Activated T-cell treated with anti-CD3 and anti-CD28 coated beads, Interleukin-2, amount 50 U/mL, for 72 hours (primary cell): Measurements from ENCODE around the gene MICAL2. TPM values are rescaled to one million over a fixed set of nuclear protein-coding genes. Genes with fewer than 3 reads are reported as not detected.

Source experiments
- ATAC-seq, 2 donors: fragments of 150-1000 bp; cut with Tn5 transposase; replicated peaks in 1 of 2; 2 replicates each; pipeline ENCODE4 v1.10.0; 2021; ENCODE audit warnings: moderate library complexity in 2 of 2, mild to moderate bottlenecking in 1 of 2
- DNase-seq, 2 donors: peaks; one replicate each; pipeline ENCODE4 v3.0.0; 2021 to 2022; ENCODE audit warnings: mixed read lengths in 1 of 2
- H3K27ac Mint-ChIP-seq: one replicate; pipeline ENCODE4 v1.8.0; 2022; ENCODE audit warnings: mild to moderate bottlenecking, moderate library complexity, mixed read lengths
- H3K27me3 Mint-ChIP-seq: one replicate; pipeline ENCODE4 v1.8.0; 2022; ENCODE audit warnings: low read depth, mixed read lengths
- H3K36me3 Mint-ChIP-seq, 2 donors: one replicate each; pipeline ENCODE4 v1.8.0; 2022; ENCODE audit warnings: mixed read lengths in 2 of 2, mild to moderate bottlenecking in 1 of 2; ENCODE audit not compliant: insufficient read depth in 2 of 2
- H3K4me1 Mint-ChIP-seq: one replicate; pipeline ENCODE4 v1.8.0; 2022; ENCODE audit warnings: low read depth, mixed read lengths
- H3K4me3 Mint-ChIP-seq, 2 donors: one replicate each; pipeline ENCODE4 v1.8.0; 2022; ENCODE audit warnings: mild to moderate bottlenecking in 2 of 2, mixed read lengths in 2 of 2, moderate library complexity in 2 of 2
- H3K9me3 Mint-ChIP-seq, 2 donors: one replicate each; pipeline ENCODE4 v1.8.0; 2022; ENCODE audit warnings: mixed read lengths in 2 of 2
- total RNA-seq, 2 donors: library from RNA; stranded (reverse); gene quantifications; one replicate each; pipeline ENCODE4 v1.2.3, GENCODE V29; 2022

MICAL2 gene
- total RNA-seq, 2 donors from 2014 or later, result 227 to 322 TPM

GRCh38 chr11:12085371-12086251 lies 24.8 kb upstream of the MICAL2 start:
- DNase-seq (no peak), ATAC-seq (no peak)
- no peaks in the 10 kb centered on the region for H3K27me3 Mint-ChIP-seq
- no peaks in the 10 kb centered on the region for H3K36me3 Mint-ChIP-seq
- H3K4me1 Mint-ChIP-seq, result peaks cover 54% of the 10 kb centered on the region
- H3K27ac Mint-ChIP-seq, result no peak overlapping the region
- H3K4me3 Mint-ChIP-seq, result no peak overlapping the region
- H3K9me3 Mint-ChIP-seq, result peaks cover 0 to 2% of the 10 kb centered on the region in 2 donors

- Mint-ChIP-seq H3K4me1 (peaks cover 54% of the 10 kb centered on the region), H3K4me3 (peak overlapping the region in 1 of 2 donors; percentile 48)
- no peak for ATAC-seq
Observed at GRCh38 chr11:12086271-12087074, 23.9 kb upstream of the MICAL2 start.

GRCh38 chr11:12087075-12088004 lies 23.1 kb upstream of the MICAL2 start:
- DNase-seq (peak; percentile 35 to 44), ATAC-seq (peak; percentile 91 to 93)
- Mint-ChIP-seq H3K36me3 (no peaks in the 10 kb centered on the region), H3K27me3 (no peaks in the 10 kb centered on the region), H3K4me3 (peak overlapping the region; percentile 29 to 48), H3K4me1 (peaks cover 54% of the 10 kb centered on the region), H3K27ac (peak overlapping the region; percentile 75), H3K9me3 (peaks cover 0 to 2% of the 10 kb centered on the region in 2 donors)

More at GRCh38 chr11:12086271-12087074, 23.9 kb upstream of the MICAL2 start:
- DNase-seq, result no peak
- peaks cover 0 to 2% of the 10 kb centered on the region in 2 donors for H3K9me3 Mint-ChIP-seq
- H3K36me3 Mint-ChIP-seq, result no peaks in the 10 kb centered on the region
- no peaks in the 10 kb centered on the region for H3K27me3 Mint-ChIP-seq
- no peak overlapping the region for H3K27ac Mint-ChIP-seq

- peaks cover 0 to 2% of the 10 kb centered on the region in 2 donors for H3K9me3 Mint-ChIP-seq
- peak in 1 of 2 donors; percentile 23 for ATAC-seq
- peak overlapping the region; percentile 23 to 29 for H3K4me3 Mint-ChIP-seq
- peaks cover 54% of the 10 kb centered on the region for H3K4me1 Mint-ChIP-seq
- H3K27me3 Mint-ChIP-seq, result no peaks in the 10 kb centered on the region
- DNase-seq, result no peak
- no peaks in the 10 kb centered on the region for H3K36me3 Mint-ChIP-seq
- peak overlapping the region; percentile 75 for H3K27ac Mint-ChIP-seq
Observed at GRCh38 chr11:12088047-12088481, 22.3 kb upstream of the MICAL2 start.

GRCh38 chr11:12088531-12088930 lies 21.9 kb upstream of the MICAL2 start:
- no peak overlapping the region for H3K27ac Mint-ChIP-seq
- no peaks in the 10 kb centered on the region for H3K36me3 Mint-ChIP-seq
- H3K4me1 Mint-ChIP-seq, result peaks cover 53% of the 10 kb centered on the region
- no peak for ATAC-seq
- H3K9me3 Mint-ChIP-seq, result peaks cover 0 to 2% of the 10 kb centered on the region in 2 donors
- H3K4me3 Mint-ChIP-seq, result no peak overlapping the region
- no peaks in the 10 kb centered on the region for H3K27me3 Mint-ChIP-seq
- no peak for DNase-seq

GRCh38 chr11:12089041-12089440 lies 21.3 kb upstream of the MICAL2 start:
- Mint-ChIP-seq H3K9me3 (peaks cover 0 to 2% of the 10 kb centered on the region in 2 donors), H3K4me1 (peaks cover 51% of the 10 kb centered on the region), H3K27ac (no peak overlapping the region), H3K36me3 (no peaks in the 10 kb centered on the region), H3K27me3 (no peaks in the 10 kb centered on the region), H3K4me3 (no peak overlapping the region)
- DNase-seq (no peak), ATAC-seq (no peak)

- Mint-ChIP-seq H3K9me3 (peaks cover 0 to under 1% of the 10 kb centered on the region in 2 donors), H3K27me3 (no peaks in the 10 kb centered on the region), H3K4me3 (no peak overlapping the region), H3K4me1 (peaks cover 52% of the 10 kb centered on the region), H3K27ac (no peak overlapping the region), H3K36me3 (no peaks in the 10 kb centered on the region)
- no peak for DNase-seq
- no peak for ATAC-seq
Observed at GRCh38 chr11:12089473-12089872, 20.9 kb upstream of the MICAL2 start.

GRCh38 chr11:12090061-12090591 lies 20.3 kb upstream of the MICAL2 start:
- H3K27me3 Mint-ChIP-seq, result no peaks in the 10 kb centered on the region
- H3K4me1 Mint-ChIP-seq, result peaks cover 57% of the 10 kb centered on the region
- H3K27ac Mint-ChIP-seq, result peak overlapping the region; percentile 43
- DNase-seq (no peak), ATAC-seq (no peak)
- no peaks in the 10 kb centered on the region for H3K9me3 Mint-ChIP-seq
- H3K4me3 Mint-ChIP-seq, result peak overlapping the region in 1 of 2 donors; percentile 29
- no peaks in the 10 kb centered on the region for H3K36me3 Mint-ChIP-seq

- DNase-seq (no peak), ATAC-seq (no peak)
- no peaks in the 10 kb centered on the region for H3K27me3 Mint-ChIP-seq
- H3K36me3 Mint-ChIP-seq, result no peaks in the 10 kb centered on the region
- no peaks in the 10 kb centered on the region for H3K9me3 Mint-ChIP-seq
- peaks cover 51% of the 10 kb centered on the region for H3K4me1 Mint-ChIP-seq
- no peak overlapping the region for H3K4me3 Mint-ChIP-seq
- no peak overlapping the region for H3K27ac Mint-ChIP-seq
Observed at GRCh38 chr11:12090761-12091258, 19.6 kb upstream of the MICAL2 start.

- Mint-ChIP-seq H3K27me3 (no peaks in the 10 kb centered on the region), H3K4me1 (peaks cover 39% of the 10 kb centered on the region), H3K27ac (no peak overlapping the region), H3K36me3 (no peaks in the 10 kb centered on the region), H3K9me3 (no peaks in the 10 kb centered on the region), H3K4me3 (no peak overlapping the region)
- ATAC-seq (no peak), DNase-seq (no peak)
Observed at GRCh38 chr11:12091956-12092558, 18.3 kb upstream of the MICAL2 start.

GRCh38 chr11:12092714-12093113 lies 17.7 kb upstream of the MICAL2 start:
- no peak overlapping the region for H3K27ac Mint-ChIP-seq
- peaks cover 32% of the 10 kb centered on the region for H3K4me1 Mint-ChIP-seq
- peaks cover 7% of the 10 kb centered on the region for H3K27me3 Mint-ChIP-seq
- no peaks in the 10 kb centered on the region for H3K36me3 Mint-ChIP-seq
- ATAC-seq (no peak), DNase-seq (no peak)
- H3K9me3 Mint-ChIP-seq, result no peaks in the 10 kb centered on the region
- no peak overlapping the region for H3K4me3 Mint-ChIP-seq
